Prostate gland (tissue), 2 donors: ENCODE results near the gene C2CD3. TPM values are rescaled to one million over a fixed set of nuclear protein-coding genes. Genes with fewer than 3 reads are reported as not detected.

Experiments used
- DNase-seq: peaks from one replicate; pipeline ENCODE4 v3.0.0-alpha.2; 2019; ENCODE audit warnings: low spot score
- H3K27ac ChIP-seq, 2 donors: fragments of 200-600 bp; sonication (generic); 2 replicates each; pipeline ENCODE4 v1.5.1; 2017 to 2019
- H3K27me3 ChIP-seq: fragments of 200-600 bp; sonication (generic); replicated peaks from 2 replicates; pipeline ENCODE4 v1.5.1; 2019; ENCODE audit not compliant: insufficient read depth
- H3K36me3 ChIP-seq, 2 donors: fragments of 200-600 bp; sonication (generic); 1 replicate in 1 of 2; 2 replicates in 1 of 2; pipeline versions ENCODE4 v1.5.1 to v1.8.1; 2017 to 2019
- H3K4me1 ChIP-seq: fragments of 200-600 bp; sonication (generic); replicated peaks from 2 replicates; pipeline ENCODE4 v1.5.1; 2019
- H3K4me3 ChIP-seq, 2 donors: fragments of 200-600 bp; sonication (generic); 2 replicates each; pipeline ENCODE4 v1.5.1; 2017 to 2019
- H3K9me3 ChIP-seq: fragments of 200-600 bp; sonication (generic); 2 replicates; pipeline ENCODE4 v1.5.1; 2017
- CTCF ChIP-seq, 4 experiments: fragments of 200-600 bp in 2 of 4; fragments of 450-650 bp in 2 of 4; sonication (generic) in 2 of 4; IDR thresholded peaks; 1 replicate in 3 of 4; 2 replicates in 1 of 4; pipeline ENCODE4 v1.5.1; 2016 to 2019; ENCODE audit warnings: antibody characterized with exemption in 4 of 4, mild to moderate bottlenecking in 2 of 4, moderate library complexity in 2 of 4
- POLR2A ChIP-seq: fragments of 450-650 bp; IDR thresholded peaks from one replicate; pipeline ENCODE4 v1.6.1; 2016; ENCODE audit warnings: antibody characterized with exemption, mild to moderate bottlenecking
- POLR2AphosphoS5 ChIP-seq: sonication (generic); formaldehyde crosslinking; IDR thresholded peaks from one replicate; pipeline ENCODE4 v1.6.1; 2017; ENCODE audit warnings: antibody characterized with exemption
- WGBS: methylation state at CpG from one replicate; pipeline ENCODE4 v1.1.5; 2018; 5-methylcytosine and 5-hydroxymethylcytosine counted together
- intact Hi-C: fragments of 100-400 bp; cut with DNase I; formaldehyde crosslinking; loops from one replicate; pipeline ENCODE4 v1.14.2; 2022
- total RNA-seq, 2 donors: library from RNA; depleted of rRNA; stranded (reverse); fragments of >200 nt; gene quantifications; one replicate each; pipeline ENCODE4 v1.1.0, GENCODE V29; 2016

Gene C2CD3
- total RNA-seq, 2 donors from 2014 or later: 38.7 to 49.6 TPM

GRCh38 chr11:74055938-74056337, 114.9 kb downstream of the C2CD3 start:
- no peaks in the 10 kb centered on the region for H3K36me3 ChIP-seq

GRCh38 chr11:74050465-74050864, 120.3 kb downstream of the C2CD3 start:
- H3K27me3 ChIP-seq: no peaks in the 10 kb centered on the region
- no peaks in the 10 kb centered on the region for H3K9me3 ChIP-seq
- TF ChIP-seq POLR2AphosphoS5 (no peak), CTCF (IDR thresholded peaks at IDR 0.05) (no peak), POLR2A (no peak)
- H3K27ac ChIP-seq: no peak overlapping the region
- H3K4me3 ChIP-seq: no peak overlapping the region
- 89% methylated on average over 3 of the region's 3 CpGs for WGBS
- no peaks in the 10 kb centered on the region for H3K4me1 ChIP-seq
- no peak for DNase-seq
- intact Hi-C loops: no loop called here
- H3K36me3 ChIP-seq: no peaks in the 10 kb centered on the region

More at GRCh38 chr11:74055938-74056337, 114.9 kb downstream of the C2CD3 start:
- Histone ChIP-seq H3K4me1 (no peaks in the 10 kb centered on the region), H3K9me3 (no peaks in the 10 kb centered on the region), H3K27ac (no peak overlapping the region), H3K4me3 (no peak overlapping the region), H3K27me3 (no peaks in the 10 kb centered on the region)
- intact Hi-C loops: no loop called here
- TF ChIP-seq POLR2A (no peak), POLR2AphosphoS5 (no peak), CTCF (IDR thresholded peaks at IDR 0.05) (no peak)
- DNase-seq: no peak

- no peak overlapping the region for H3K27ac ChIP-seq
- 93% methylated on average over 5 of the region's 5 CpGs for WGBS
- H3K36me3 ChIP-seq: no peaks in the 10 kb centered on the region
- no peak overlapping the region for H3K4me3 ChIP-seq
- H3K4me1 ChIP-seq: no peaks in the 10 kb centered on the region
- no peak for DNase-seq
- H3K9me3 ChIP-seq: no peaks in the 10 kb centered on the region
- intact Hi-C loops: no loop called here
- TF ChIP-seq POLR2AphosphoS5: no peak
- no peak for TF ChIP-seq CTCF (IDR thresholded peaks at IDR 0.05)
- TF ChIP-seq POLR2A: no peak
- H3K27me3 ChIP-seq: no peaks in the 10 kb centered on the region
These were observed 121.8 kb downstream of the C2CD3 start for GRCh38 chr11:74048993-74049392.

GRCh38 chr11:74044538-74044937, 126.3 kb downstream of the C2CD3 start:
- no peak for DNase-seq
- TF ChIP-seq POLR2AphosphoS5: no peak
- no peak for TF ChIP-seq CTCF (IDR thresholded peaks at IDR 0.05)
- no peak for TF ChIP-seq POLR2A
- WGBS: 79% methylated on average over 2 of the region's 2 CpGs
- Histone ChIP-seq H3K27me3 (no peaks in the 10 kb centered on the region), H3K9me3 (no peaks in the 10 kb centered on the region), H3K4me1 (no peaks in the 10 kb centered on the region), H3K4me3 (no peak overlapping the region), H3K36me3 (peaks cover 0 to 3% of the 10 kb centered on the region in 2 donors), H3K27ac (no peak overlapping the region)
- intact Hi-C loops: no loop called here

- TF ChIP-seq POLR2AphosphoS5 (no peak), CTCF (IDR thresholded peaks at IDR 0.05) (no peak), POLR2A (no peak)
- H3K4me3 ChIP-seq: no peak overlapping the region
- H3K9me3 ChIP-seq: no peaks in the 10 kb centered on the region
- H3K4me1 ChIP-seq: no peaks in the 10 kb centered on the region
- intact Hi-C loops: no loop called here
- H3K27ac ChIP-seq: no peak overlapping the region
- DNase-seq: no peak
- no peaks in the 10 kb centered on the region for H3K27me3 ChIP-seq
- peaks cover 0 to 3% of the 10 kb centered on the region in 2 donors for H3K36me3 ChIP-seq
- 100% methylated on average over 1 of the region's 1 CpG for WGBS
These were observed 127.4 kb downstream of the C2CD3 start for GRCh38 chr11:74043450-74043849.
